ENCODE measurements around the gene CASP8. TPM values are rescaled to one million over a fixed set of nuclear protein-coding genes. Genes with fewer than 3 reads are reported as not detected.
A peak's percentile ranks its signal among the peaks of the same experiment; 100 is the strongest.
"Not testable (repeated sequence)": the region's sequence is repeated elsewhere in the genome, so short reads cannot be mapped to it uniquely, and the experiment has no call there.

The CASP8 gene
- polyA plus RNA-seq, 3 donors from 2014 or later, result 20.2 to 116 (median 28.0) TPM

DNA sequence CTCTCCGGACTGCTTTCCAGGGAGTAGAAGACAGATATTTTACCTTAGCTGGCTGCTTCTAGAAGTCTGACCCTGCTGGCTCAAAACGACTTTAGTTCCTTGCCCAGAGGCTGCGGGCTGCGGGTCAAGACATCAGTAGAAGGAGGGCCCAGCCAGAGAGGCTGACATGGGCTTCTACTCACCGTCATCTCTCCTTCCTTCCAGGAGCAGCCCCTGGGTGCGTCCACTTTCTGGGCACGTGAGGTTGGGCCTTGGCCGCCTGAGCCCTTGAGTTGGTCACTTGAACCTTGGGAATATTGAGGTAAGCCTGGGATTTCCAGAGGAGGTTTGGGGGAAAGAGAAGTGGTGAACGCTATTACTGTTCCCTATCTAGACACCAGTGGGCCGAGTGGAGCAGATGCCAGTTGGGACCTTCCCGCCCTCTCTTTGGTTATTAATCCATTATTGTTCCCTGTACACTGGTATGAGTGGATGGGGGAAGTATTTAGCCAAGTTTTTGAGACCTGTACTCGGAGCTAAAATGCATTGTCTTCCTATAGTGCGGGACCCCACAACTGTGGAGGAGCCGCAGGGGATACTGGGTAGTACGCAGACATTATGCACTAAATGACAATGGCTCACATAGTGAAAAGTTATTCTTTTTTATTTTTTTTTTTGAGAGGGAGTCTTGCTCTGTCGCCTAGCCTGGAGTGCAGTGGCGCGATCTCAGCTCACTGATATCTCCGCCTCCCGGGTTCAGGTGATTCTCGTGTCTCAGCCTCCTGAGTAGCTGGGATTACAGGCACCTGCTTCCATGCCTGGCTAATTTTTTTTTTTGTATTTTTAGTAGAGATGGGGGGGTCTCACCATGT is 26.3 kb upstream of the CASP8 start:
- peaks cover 8 to 11% (median 9%) of the 10 kb centered on the region in 3 donors for H3K36me3 Mint-ChIP-seq
- DNase-seq, result no peak
- peaks cover 71 to 90% of the 10 kb centered on the region in 2 donors for H3K4me1 Mint-ChIP-seq
- H3K27ac Mint-ChIP-seq, result peak overlapping the region; percentile 93 to 99 (median 98)
- H3K9me3 Mint-ChIP-seq, result no peaks in the 10 kb centered on the region
- peak overlapping the region; percentile 91 to 98 (median 93) for H3K4me3 Mint-ChIP-seq
- H3K27me3 Mint-ChIP-seq (ENCODE audit: low read depth in 3 of 3), result peaks cover 2 to 4% (median 4%) of the 10 kb centered on the region in 3 donors

DNA sequence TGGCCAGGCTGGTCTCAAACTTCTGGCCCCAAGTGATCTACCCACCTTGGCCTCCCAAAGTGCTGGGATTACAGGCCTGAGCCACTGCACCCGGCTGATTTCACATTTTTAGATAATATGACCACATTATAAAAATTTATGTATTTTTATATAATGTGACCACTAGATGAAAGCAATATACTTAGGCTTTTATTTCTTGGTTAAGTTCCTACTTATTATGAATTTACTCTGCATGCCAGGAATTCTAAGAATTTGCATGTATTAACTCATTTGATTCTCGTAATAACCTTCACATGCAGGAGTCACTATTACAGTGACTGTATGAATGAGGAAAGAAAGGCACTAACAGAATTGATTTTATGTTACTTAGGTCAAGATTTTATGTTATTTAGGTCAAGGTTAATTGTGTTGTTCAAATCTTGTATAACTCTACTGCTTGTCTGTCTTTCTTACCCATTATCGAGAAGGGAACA is 25.6 kb upstream of the CASP8 start:
- Mint-ChIP-seq H3K4me3 (peak overlapping the region; percentile 91 to 98 (median 93)), H3K4me1 (peaks cover 71 to 89% of the 10 kb centered on the region in 2 donors), H3K9me3 (no peaks in the 10 kb centered on the region), H3K27me3 (ENCODE audit: low read depth in 3 of 3) (peaks cover 2 to 6% (median 4%) of the 10 kb centered on the region in 3 donors), H3K27ac (peak overlapping the region; percentile 93 to 99 (median 98)), H3K36me3 (peaks cover 13 to 15% (median 15%) of the 10 kb centered on the region in 3 donors)
- no peak for DNase-seq

DNA sequence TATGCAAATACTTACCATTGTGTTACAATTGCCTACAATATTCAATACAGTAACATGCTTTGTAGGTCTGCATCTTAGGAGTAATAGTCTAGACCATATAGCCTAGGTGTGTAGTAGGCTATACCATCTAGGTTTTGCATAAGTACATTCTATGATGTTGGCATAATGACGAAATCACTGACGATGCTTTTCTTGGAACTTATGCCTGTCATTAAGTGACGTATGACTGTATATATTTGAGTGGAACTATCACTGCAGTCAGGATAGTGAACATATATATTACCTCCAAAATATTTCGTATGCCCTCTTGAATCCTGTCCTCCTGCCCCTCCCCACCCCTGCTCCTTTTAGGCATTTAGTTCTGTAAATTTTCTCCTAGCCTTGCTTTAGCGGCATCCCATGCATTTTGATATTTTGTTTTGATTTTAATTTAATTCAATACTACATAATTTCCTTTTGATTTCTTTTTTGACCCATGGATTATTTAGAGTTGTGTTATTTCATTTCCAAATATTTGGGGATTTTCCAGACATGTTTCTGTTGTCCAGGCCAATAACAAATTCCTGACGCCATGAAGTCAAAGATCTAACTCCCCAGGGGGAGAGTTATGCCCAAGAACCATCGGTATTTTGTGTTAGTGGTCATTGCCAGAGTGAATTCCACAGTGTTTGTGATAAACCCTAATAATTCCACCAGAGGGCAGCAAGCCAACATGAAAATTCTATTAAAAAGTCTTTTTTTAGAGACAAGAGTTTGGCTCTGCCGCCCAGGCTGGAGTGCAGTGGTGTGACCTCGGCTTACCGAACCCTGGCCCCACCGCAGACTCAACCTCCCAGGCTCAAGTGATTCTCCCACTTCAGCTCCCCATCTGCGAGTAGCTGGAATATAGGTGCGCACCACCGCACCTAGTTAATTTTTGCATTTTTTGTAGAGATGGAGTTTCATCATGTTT is 24.2 kb upstream of the CASP8 start:
- H3K36me3 Mint-ChIP-seq, result peaks cover 24 to 30% (median 26%) of the 10 kb centered on the region in 3 donors
- H3K27me3 Mint-ChIP-seq (ENCODE audit: low read depth in 3 of 3), result peaks cover 2 to 6% (median 4%) of the 10 kb centered on the region in 3 donors
- peak overlapping the region; percentile 86 to 94 (median 89) for H3K27ac Mint-ChIP-seq
- DNase-seq, result peak; percentile 69 to 75 (median 70)
- no peaks in the 10 kb centered on the region for H3K9me3 Mint-ChIP-seq
- H3K4me1 Mint-ChIP-seq, result peaks cover 69 to 82% of the 10 kb centered on the region in 2 donors
- peak overlapping the region; percentile 74 to 98 (median 78) for H3K4me3 Mint-ChIP-seq

DNA sequence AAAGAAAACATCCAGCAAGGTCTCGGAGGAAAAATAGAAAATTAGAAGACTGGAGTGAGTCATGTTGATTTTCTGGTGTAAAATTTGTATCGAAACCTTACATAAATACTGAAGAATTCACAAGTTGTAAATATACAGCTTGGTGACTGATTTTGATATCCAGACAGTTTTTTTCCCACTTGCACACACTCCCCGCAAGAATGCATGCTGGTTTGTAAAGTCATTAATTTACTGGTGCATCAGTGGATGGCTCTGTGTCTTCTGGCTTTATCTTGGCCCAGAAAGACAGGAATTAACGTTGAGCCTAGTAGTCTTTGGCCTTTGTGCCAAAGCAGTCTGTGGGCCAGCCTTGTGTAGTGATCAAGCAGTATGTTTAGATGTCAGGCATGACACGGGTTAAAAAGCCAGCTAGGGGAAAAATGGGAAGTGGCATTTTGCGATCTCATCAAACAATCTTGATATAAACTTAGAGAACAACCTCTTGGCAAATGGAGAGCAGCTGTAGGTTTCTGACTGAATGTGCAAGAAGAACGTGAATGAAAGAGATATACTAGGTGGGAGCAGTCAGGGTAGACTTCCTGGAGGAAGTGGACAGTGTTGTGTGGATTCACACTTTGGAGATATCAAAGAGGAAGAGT is 22.7 kb upstream of the CASP8 start:
- Mint-ChIP-seq H3K36me3 (peaks cover 33 to 39% (median 33%) of the 10 kb centered on the region in 3 donors), H3K9me3 (no peaks in the 10 kb centered on the region), H3K4me3 (peak overlapping the region in 1 of 5 donors; percentile 5), H3K27ac (peak overlapping the region in 5 of 6 donors; percentile 20 to 79 (median 68)), H3K4me1 (peaks cover 57 to 67% of the 10 kb centered on the region in 2 donors), H3K27me3 (ENCODE audit: low read depth in 3 of 3) (peaks cover 2 to 4% (median 2%) of the 10 kb centered on the region in 3 donors)
- DNase-seq, result no peak

DNA sequence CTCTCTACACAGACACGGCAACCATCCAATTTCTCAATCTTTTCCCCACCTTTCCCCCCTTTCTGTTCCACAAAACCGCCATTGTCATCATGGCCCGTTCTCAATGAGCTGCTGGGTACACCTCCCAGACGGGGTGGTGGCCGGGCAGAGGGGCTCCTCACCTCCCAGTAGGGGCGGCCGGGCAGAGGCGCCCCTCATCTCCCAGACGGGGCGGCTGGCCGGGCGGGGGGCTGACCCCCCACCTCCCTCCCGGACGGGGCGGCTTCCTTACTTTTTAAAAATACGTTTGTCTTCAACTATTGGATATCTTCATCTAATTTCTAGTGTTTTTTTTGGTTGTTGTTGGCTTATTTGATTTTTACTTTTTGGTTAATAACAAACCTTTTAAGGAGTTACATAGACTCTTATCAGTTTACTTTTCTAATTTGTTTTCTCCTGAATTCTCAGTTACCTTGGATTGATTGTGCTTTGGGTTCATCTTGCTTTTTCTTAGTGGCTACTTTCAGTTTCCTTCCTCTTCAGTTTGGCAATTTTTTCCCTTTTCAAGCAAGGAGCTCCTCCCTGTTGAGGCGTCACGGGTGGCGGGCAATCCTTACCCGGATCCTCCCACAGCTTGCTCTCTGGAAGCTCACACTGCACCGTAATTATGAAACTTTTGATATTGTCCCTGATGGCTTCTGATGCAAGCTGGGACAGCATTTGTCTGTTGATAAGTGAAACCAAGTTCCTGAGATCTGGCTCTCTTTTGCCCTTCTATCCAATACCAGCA is 21.0 kb upstream of the CASP8 start:
- Mint-ChIP-seq H3K4me1 (peaks cover 40 to 49% of the 10 kb centered on the region in 2 donors), H3K4me3 (peak overlapping the region in 1 of 5 donors; percentile 56), H3K36me3 (peaks cover 33 to 39% (median 33%) of the 10 kb centered on the region in 3 donors), H3K27ac (peak overlapping the region; percentile 65 to 89 (median 70))
- H3K9me3 Mint-ChIP-seq; DNase-seq; H3K27me3 Mint-ChIP-seq (ENCODE audit: low read depth in 3 of 3): not testable (repeated sequence)

DNA sequence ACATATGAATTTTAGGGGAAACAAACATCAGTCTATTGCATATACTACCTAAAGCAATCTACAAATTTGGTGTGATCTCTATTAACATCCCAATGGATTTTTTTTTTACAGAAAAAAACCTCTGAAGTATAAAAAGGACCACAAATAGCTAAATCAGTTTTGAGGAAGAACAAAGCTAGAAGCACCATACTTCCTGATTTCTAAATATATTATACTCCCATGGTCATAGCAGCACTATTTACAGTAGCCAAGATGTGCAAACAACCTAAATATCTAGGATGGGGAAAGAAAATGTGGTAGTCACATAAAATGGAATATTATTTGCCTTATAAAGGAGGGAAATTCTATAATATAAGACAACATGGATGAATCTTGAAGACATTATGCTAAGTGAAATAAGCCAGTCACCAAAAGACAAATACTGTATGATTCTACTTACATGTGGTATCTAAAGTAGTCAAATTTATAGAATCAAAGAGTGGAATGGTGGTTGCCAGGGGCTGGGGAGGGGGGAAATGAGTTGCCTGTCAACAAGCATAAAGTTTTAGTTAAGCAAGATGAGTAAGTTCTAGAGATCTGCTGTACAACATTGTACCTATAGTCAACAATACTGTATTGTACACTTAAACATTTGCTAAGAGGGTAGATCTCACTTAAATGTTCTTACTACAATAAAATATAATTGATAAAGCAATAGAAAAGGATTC is 17.6 kb upstream of the CASP8 start:
- peak overlapping the region in 3 of 6 donors; percentile 21 to 58 (median 42) for H3K27ac Mint-ChIP-seq
- H3K4me3 Mint-ChIP-seq, result no peak overlapping the region
- peaks cover 0 to 2% (median 1%) of the 10 kb centered on the region in 3 donors for H3K27me3 Mint-ChIP-seq (ENCODE audit: low read depth in 3 of 3)
- H3K9me3 Mint-ChIP-seq, result no peaks in the 10 kb centered on the region
- H3K36me3 Mint-ChIP-seq, result peaks cover 28 to 34% (median 28%) of the 10 kb centered on the region in 3 donors
- H3K4me1 Mint-ChIP-seq, result peaks cover 10 to 16% of the 10 kb centered on the region in 2 donors
- DNase-seq, result no peak

DNA sequence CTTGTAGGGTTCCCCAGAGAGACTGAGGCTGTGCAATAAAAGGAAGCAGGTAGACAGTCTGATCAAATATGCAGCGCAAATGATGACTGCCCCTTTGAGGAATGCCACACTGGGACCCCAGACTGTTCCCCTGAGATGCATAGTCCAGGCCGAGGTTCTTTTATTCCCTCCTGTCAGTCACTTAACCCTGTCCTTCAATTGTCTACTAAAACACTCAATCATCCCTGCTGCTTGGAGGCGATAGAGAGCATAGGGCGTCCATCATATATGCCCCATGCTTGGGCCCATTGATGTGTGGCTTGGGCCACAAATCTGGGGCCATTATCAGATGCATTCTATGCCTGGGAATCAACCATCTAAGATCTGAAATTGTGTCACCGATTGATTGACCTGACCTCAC is 15.5 kb upstream of the CASP8 start:
- no peak overlapping the region for H3K4me3 Mint-ChIP-seq

DNA sequence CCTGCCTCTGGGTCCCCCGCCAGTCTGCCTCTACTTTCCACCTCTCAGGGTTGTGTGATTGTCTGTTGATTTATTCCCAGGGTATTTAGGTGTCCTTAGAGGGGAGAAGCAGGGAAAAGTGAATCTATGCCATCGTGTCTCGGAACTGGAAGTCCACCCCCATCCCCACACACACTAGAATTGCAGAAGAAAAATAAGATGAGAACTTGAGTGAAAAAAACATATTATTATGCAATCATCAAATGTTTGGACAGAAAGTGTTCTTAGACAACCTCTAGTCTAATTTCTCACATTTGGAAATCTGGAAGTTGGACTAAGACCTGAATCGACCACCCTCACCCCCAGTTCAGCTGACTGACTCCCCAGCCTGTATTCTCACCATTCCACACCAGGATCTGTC is 14.1 kb upstream of the CASP8 start:
- peak overlapping the region in 3 of 6 donors; percentile 16 to 75 (median 21) for H3K27ac Mint-ChIP-seq
- DNase-seq, result no peak
- peaks cover 13 to 31% of the 10 kb centered on the region in 2 donors for H3K4me1 Mint-ChIP-seq
- no peak overlapping the region for H3K4me3 Mint-ChIP-seq
- no peaks in the 10 kb centered on the region for H3K9me3 Mint-ChIP-seq
- H3K36me3 Mint-ChIP-seq, result peaks cover 14 to 18% (median 17%) of the 10 kb centered on the region in 3 donors
- peaks cover 0 to 1% (median 0%) of the 10 kb centered on the region in 3 donors for H3K27me3 Mint-ChIP-seq (ENCODE audit: low read depth in 3 of 3)

More for the DNA sequence above, 15.5 kb upstream of the CASP8 start:
- Mint-ChIP-seq H3K27me3 (ENCODE audit: low read depth in 3 of 3) (peaks cover 0 to 1% (median 0%) of the 10 kb centered on the region in 3 donors), H3K4me1 (peaks cover 4 to 21% of the 10 kb centered on the region in 2 donors), H3K27ac (peak overlapping the region in 5 of 6 donors; percentile 13 to 55 (median 26)), H3K36me3 (peaks cover 19 to 25% (median 19%) of the 10 kb centered on the region in 3 donors), H3K9me3 (no peaks in the 10 kb centered on the region)
- no peak for DNase-seq

DNA sequence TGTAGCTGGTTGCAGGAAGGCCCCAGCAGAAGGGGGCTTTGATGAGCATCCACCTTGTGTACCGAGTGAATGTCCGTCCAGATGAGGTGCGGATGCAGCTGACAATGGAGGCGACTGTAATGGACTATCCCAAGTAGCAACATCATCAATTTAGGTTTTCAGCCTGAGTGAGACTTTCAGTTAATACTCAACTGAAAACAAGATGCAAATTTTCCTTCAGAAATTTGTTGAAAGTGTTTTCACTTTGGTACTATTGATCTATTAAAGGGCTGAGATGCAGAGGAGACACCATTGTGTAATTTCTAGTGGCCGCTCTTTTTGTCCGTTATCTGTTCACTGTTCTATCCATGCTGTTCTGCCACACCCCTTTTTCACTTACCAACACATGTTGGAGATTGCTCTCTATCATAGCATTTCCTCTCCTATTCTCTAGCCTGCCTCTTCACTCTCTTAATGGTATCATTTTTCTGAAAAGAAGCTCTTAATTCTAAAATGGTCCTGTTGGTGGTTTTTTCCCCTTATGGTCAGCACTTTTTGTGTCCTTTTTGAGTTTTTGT is 12.0 kb upstream of the CASP8 start:
- no peaks in the 10 kb centered on the region for H3K9me3 Mint-ChIP-seq
- peak overlapping the region in 3 of 6 donors; percentile 11 to 68 (median 59) for H3K27ac Mint-ChIP-seq
- H3K36me3 Mint-ChIP-seq, result peaks cover 6 to 15% (median 11%) of the 10 kb centered on the region in 3 donors
- H3K4me3 Mint-ChIP-seq, result no peak overlapping the region
- DNase-seq, result no peak
- H3K27me3 Mint-ChIP-seq (ENCODE audit: low read depth in 3 of 3), result peaks cover 1 to 3% (median 1%) of the 10 kb centered on the region in 3 donors
- H3K4me1 Mint-ChIP-seq, result peaks cover 30 to 49% of the 10 kb centered on the region in 2 donors

DNA sequence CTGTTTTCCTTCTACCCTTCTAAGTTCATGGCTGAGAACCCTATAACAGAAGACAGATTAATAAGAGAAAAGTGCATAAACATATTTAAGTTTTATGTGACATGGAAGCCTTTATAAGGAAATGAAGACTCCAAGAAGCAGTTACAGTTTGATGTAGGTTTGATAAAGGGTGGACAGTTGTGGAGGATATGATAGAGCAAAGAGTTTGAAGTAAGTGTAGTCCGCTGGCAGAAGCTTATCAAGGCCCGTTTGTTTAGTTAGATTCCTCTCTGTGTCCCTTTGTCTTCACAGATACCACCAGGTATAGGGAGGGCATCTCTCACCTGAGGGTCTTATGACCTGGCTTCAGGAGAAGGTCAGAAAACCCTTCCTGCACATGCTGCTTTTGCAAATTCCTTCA is 10.4 kb upstream of the CASP8 start:
- no peak for DNase-seq
- H3K27me3 Mint-ChIP-seq (ENCODE audit: low read depth in 3 of 3), result peaks cover 1 to 3% (median 3%) of the 10 kb centered on the region in 3 donors
- H3K36me3 Mint-ChIP-seq, result peaks cover 6 to 15% (median 11%) of the 10 kb centered on the region in 3 donors
- H3K27ac Mint-ChIP-seq, result peak overlapping the region in 5 of 6 donors; percentile 1 to 79 (median 65)
- peaks cover 43 to 63% of the 10 kb centered on the region in 2 donors for H3K4me1 Mint-ChIP-seq
- no peak overlapping the region for H3K4me3 Mint-ChIP-seq
- H3K9me3 Mint-ChIP-seq, result no peaks in the 10 kb centered on the region

DNA sequence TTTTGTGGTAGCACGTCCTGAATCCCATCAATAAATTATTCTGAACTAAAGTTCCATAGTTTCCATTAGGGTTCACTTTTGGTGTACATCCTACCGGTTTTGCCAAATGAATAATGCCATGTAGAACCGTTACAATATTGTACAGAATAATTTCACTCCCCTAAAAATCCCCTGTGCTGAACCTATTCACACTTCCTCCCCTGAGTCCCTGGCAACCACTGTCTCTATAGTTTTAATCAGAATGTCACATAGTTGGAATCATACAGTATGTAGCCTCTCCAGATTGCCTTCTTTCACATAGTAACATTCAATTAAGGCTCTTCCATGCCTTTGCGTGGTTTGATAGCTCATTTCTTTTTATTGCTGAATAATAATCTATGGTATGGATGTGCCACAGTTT is 9.6 kb upstream of the CASP8 start:
- Mint-ChIP-seq H3K36me3 (peaks cover 6 to 15% (median 11%) of the 10 kb centered on the region in 3 donors), H3K27me3 (ENCODE audit: low read depth in 3 of 3) (peaks cover 1 to 3% (median 3%) of the 10 kb centered on the region in 3 donors), H3K9me3 (no peaks in the 10 kb centered on the region), H3K27ac (peak overlapping the region; percentile 1 to 75 (median 32)), H3K4me3 (no peak overlapping the region), H3K4me1 (peaks cover 50 to 71% of the 10 kb centered on the region in 2 donors)
- no peak for DNase-seq
